ENCODE data around the gene ALDH4A1. TPM values are rescaled to one million over a fixed set of nuclear protein-coding genes. Genes with fewer than 3 reads are reported as not detected.

ALDH4A1 gene, protein sequence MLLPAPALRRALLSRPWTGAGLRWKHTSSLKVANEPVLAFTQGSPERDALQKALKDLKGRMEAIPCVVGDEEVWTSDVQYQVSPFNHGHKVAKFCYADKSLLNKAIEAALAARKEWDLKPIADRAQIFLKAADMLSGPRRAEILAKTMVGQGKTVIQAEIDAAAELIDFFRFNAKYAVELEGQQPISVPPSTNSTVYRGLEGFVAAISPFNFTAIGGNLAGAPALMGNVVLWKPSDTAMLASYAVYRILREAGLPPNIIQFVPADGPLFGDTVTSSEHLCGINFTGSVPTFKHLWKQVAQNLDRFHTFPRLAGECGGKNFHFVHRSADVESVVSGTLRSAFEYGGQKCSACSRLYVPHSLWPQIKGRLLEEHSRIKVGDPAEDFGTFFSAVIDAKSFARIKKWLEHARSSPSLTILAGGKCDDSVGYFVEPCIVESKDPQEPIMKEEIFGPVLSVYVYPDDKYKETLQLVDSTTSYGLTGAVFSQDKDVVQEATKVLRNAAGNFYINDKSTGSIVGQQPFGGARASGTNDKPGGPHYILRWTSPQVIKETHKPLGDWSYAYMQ
- 8.2 and 15.3 TPM in 2 replicates for total RNA-seq

DNA sequence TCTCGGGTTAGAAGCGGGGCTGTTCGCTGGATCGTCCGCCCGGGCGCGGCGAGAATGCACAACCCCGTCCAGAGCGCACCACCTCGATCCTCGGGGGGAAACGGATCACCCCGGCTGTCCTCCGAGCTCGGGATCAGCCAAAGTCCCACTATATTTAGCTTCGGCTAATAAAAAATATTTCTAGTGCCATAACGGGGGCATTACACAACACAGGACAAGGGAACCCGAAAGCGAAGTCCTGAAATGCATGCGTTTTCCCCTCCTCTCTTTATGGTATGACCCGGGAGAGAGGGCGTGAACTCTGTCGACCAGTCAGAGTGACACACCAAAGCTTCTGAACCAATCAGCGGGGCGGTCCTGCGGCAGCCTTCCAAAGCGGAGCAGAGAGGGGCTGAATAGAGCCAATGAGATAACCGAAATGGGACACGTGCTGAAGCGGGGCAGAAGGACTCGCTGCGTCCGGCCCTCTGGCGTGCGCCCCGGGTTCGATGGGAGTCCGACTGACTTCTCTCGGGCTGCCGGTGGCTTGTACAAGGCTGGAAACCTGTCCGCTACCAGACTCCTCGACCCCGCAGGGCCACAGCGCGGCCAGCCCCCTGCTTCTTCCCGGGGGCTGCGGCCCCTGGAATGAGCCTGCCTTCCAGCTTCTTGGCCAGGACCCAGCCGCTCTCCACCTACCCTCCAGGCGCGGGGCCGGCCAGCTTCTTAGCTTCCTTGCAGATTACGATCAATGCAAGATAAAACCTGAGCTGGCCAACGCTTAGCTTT lies at the start of gene ALDH4A1:
ALDH4A1 (minus strand) TSS at position 33 of the 768 bp plus-strand sequence; CDS start at position 1, 32 bp downstream.

DNA sequence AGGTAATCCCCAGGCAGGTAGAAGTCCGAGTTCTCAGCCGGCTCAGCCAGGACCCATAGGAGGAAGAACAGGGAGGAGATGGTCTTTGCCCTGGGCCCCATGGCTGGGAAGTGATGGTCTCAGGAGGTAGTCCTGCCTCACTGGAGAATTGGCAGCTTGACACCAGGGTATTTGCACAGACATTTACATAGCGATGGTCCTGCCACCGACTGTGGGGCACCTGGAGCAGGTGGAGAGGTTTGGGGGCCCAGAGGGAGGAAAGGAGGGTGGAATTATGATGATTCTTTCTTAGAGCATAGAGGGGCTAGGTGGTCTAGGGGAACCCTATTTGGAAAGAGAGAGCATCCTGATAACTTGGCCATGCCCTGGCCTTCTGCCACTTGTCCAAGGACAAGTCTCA lies 42.8 kb downstream of the ALDH4A1 start, which contains the start of gene TAS1R2:
TAS1R2 (minus strand) TSS at position 101 of the 400 bp plus-strand sequence; CDS start at position 101, 0 bp downstream.

Other genes starting within 250 kb of the ALDH4A1 start
- not detected in 2 replicates for gene TAS1R2, start 42.9 kb downstream of the ALDH4A1 start, total RNA-seq
- 5.4 and 7.4 TPM in 2 replicates for gene IFFO2, start 54.1 kb upstream of the ALDH4A1 start, total RNA-seq